Parathyroid adenoma (tissue), 2 donors: ENCODE measurements around the gene HNRNPA2B1.
"Not testable (repeated sequence)": the region's sequence is repeated elsewhere in the genome, so short reads cannot be mapped to it uniquely, and the experiment has no call there.

Experiments
- H2AFZ ChIP-seq: fragments of 300-600 bp; sonication (generic); one replicate; pipeline ENCODE4 v1.7.0; 2017; ENCODE audit warnings: antibody characterized with exemption, mild to moderate bottlenecking
- H3K27ac ChIP-seq: fragments of 300-600 bp; sonication (generic); one replicate; pipeline ENCODE4 v1.7.0; 2017
- H3K27me3 ChIP-seq: fragments of 300-600 bp; sonication (generic); one replicate; pipeline ENCODE4 v1.7.0; 2017; ENCODE audit warnings: low read length; ENCODE audit not compliant: control insufficient read depth, insufficient read depth
- H3K36me3 ChIP-seq: fragments of 300-600 bp; sonication (generic); one replicate; pipeline ENCODE4 v1.7.0; 2017; ENCODE audit warnings: low read length; ENCODE audit not compliant: control insufficient read depth, insufficient read depth
- H3K4me1 ChIP-seq: fragments of 300-600 bp; sonication (generic); one replicate; pipeline ENCODE4 v1.7.0; 2017; ENCODE audit warnings: control low read depth
- H3K4me2 ChIP-seq: fragments of 300-600 bp; sonication (generic); one replicate; pipeline ENCODE4 v1.7.0; 2017; ENCODE audit warnings: low read length
- H3K4me3 ChIP-seq: fragments of 300-600 bp; sonication (generic); one replicate; pipeline ENCODE4 v1.7.0; 2017; ENCODE audit warnings: low read depth, low read length
- H3K79me2 ChIP-seq: fragments of 300-600 bp; sonication (generic); one replicate; pipeline ENCODE4 v1.7.0; 2017; ENCODE audit warnings: control low read depth
- H3K9ac ChIP-seq: fragments of 300-600 bp; sonication (generic); one replicate; pipeline ENCODE4 v1.7.0; 2017; ENCODE audit warnings: mild to moderate bottlenecking
- H3K9me3 ChIP-seq: fragments of 300-600 bp; sonication (generic); one replicate; pipeline ENCODE4 v1.7.0; 2017; ENCODE audit warnings: low read length; ENCODE audit not compliant: control insufficient read depth
- CTCF ChIP-seq: fragments of 300-600 bp; sonication (generic); IDR thresholded peaks from one replicate; pipeline ENCODE4 v1.7.0; 2017; ENCODE audit warnings: antibody characterized with exemption, mild to moderate bottlenecking
- donor health status: primary hyperparathyroidism.

The HNRNPA2B1 gene

GRCh38 chr7:26195867-26196657, 4.5 kb downstream of the HNRNPA2B1 start:
- no peak overlapping the region for H2AFZ ChIP-seq
- no peak for TF ChIP-seq CTCF
- no peak overlapping the region for H3K9ac ChIP-seq
- H3K79me2 ChIP-seq, result peaks cover 55% of the 10 kb centered on the region
- H3K4me3 ChIP-seq, result no peak overlapping the region
- peaks cover 36% of the 10 kb centered on the region for H3K4me1 ChIP-seq
- no peaks in the 10 kb centered on the region for H3K27me3 ChIP-seq
- no peaks in the 10 kb centered on the region for H3K9me3 ChIP-seq
- H3K4me2 ChIP-seq, result no peak overlapping the region
- H3K27ac ChIP-seq, result no peak overlapping the region
- peaks cover 5% of the 10 kb centered on the region for H3K36me3 ChIP-seq

- no peak overlapping the region for H3K9ac ChIP-seq
- TF ChIP-seq CTCF, result no peak
- peaks cover 41% of the 10 kb centered on the region for H3K4me1 ChIP-seq
- no peak overlapping the region for H3K4me3 ChIP-seq
- no peak overlapping the region for H2AFZ ChIP-seq
- no peaks in the 10 kb centered on the region for H3K9me3 ChIP-seq
- peaks cover 5% of the 10 kb centered on the region for H3K36me3 ChIP-seq
- H3K27me3 ChIP-seq, result no peaks in the 10 kb centered on the region
- no peak overlapping the region for H3K4me2 ChIP-seq
- H3K27ac ChIP-seq, result no peak overlapping the region
- H3K79me2 ChIP-seq, result peaks cover 52% of the 10 kb centered on the region
Observed at GRCh38 chr7:26195182-26195581, 5.4 kb downstream of the HNRNPA2B1 start.

- H3K27ac ChIP-seq, H3K4me2 ChIP-seq, H3K9ac ChIP-seq, H3K27me3 ChIP-seq, H3K4me3 ChIP-seq, H2AFZ ChIP-seq, H3K9me3 ChIP-seq, H3K36me3 ChIP-seq: not testable (repeated sequence)
- H3K4me1 ChIP-seq, result peaks cover 41% of the 10 kb centered on the region
- peaks cover 48% of the 10 kb centered on the region for H3K79me2 ChIP-seq
Observed at GRCh38 chr7:26194764-26195163, 5.8 kb downstream of the HNRNPA2B1 start.

GRCh38 chr7:26193432-26194207, 6.9 kb downstream of the HNRNPA2B1 start:
- Histone ChIP-seq H3K79me2 (peaks cover 36% of the 10 kb centered on the region), H3K4me3 (no peak overlapping the region), H3K36me3 (peaks cover 5% of the 10 kb centered on the region), H3K4me1 (peaks cover 41% of the 10 kb centered on the region), H2AFZ (no peak overlapping the region), H3K9ac (no peak overlapping the region), H3K27ac (no peak overlapping the region), H3K4me2 (no peak overlapping the region), H3K27me3 (no peaks in the 10 kb centered on the region), H3K9me3 (no peaks in the 10 kb centered on the region)
- no peak for TF ChIP-seq CTCF

- peaks cover 40% of the 10 kb centered on the region for H3K4me1 ChIP-seq
Observed at GRCh38 chr7:26192485-26193087, 8.0 kb downstream of the HNRNPA2B1 start.

More at GRCh38 chr7:26192485-26193087, 8.0 kb downstream of the HNRNPA2B1 start:
- H3K4me3 ChIP-seq, result no peak overlapping the region
- H3K4me2 ChIP-seq, result no peak overlapping the region
- no peak overlapping the region for H3K9ac ChIP-seq
- H3K27me3 ChIP-seq, result no peaks in the 10 kb centered on the region
- no peak overlapping the region for H2AFZ ChIP-seq
- no peak overlapping the region for H3K27ac ChIP-seq
- peaks cover 5% of the 10 kb centered on the region for H3K36me3 ChIP-seq
- H3K79me2 ChIP-seq, result peaks cover 30% of the 10 kb centered on the region
- H3K9me3 ChIP-seq, result no peaks in the 10 kb centered on the region
- no peak for TF ChIP-seq CTCF
